Measurements from ENCODE around the gene ALX3. TPM values are rescaled to one million over a fixed set of nuclear protein-coding genes. Genes with fewer than 3 reads are reported as not detected.

Gene ALX3
- total RNA-seq, 1 donor from 2014 or later = 2.8 TPM

- TF ChIP-seq CTCF (IDR thresholded peaks at IDR 0.05; ENCODE audit: unreplicated experiment) = no peak
- Mint-ChIP-seq H3K27me3 (peaks cover 94% of the 10 kb centered on the region), H3K9me3 (ENCODE audit: low read depth) (no peaks in the 10 kb centered on the region), H3K4me1 (ENCODE audit: low read depth) (no peaks in the 10 kb centered on the region), H3K36me3 (ENCODE audit: insufficient read depth) (no peaks in the 10 kb centered on the region), H3K27ac (no peak overlapping the region), H3K4me3 (ENCODE audit: low read depth) (no peak overlapping the region)
- no peak for DNase-seq (ENCODE audit: low spot score, unreplicated experiment)
Observed at GRCh38 chr1:110076789-110077500, 6.5 kb upstream of the ALX3 start.

GRCh38 chr1:110074166-110074565 lies 3.7 kb upstream of the ALX3 start:
- H3K27me3 Mint-ChIP-seq = peaks cover 93% of the 10 kb centered on the region
- H3K4me3 Mint-ChIP-seq (ENCODE audit: low read depth) = no peak overlapping the region
- DNase-seq (ENCODE audit: low spot score, unreplicated experiment) = no peak
- no peaks in the 10 kb centered on the region for H3K9me3 Mint-ChIP-seq (ENCODE audit: low read depth)
- no peak for TF ChIP-seq CTCF (IDR thresholded peaks at IDR 0.05; ENCODE audit: unreplicated experiment)
- H3K36me3 Mint-ChIP-seq (ENCODE audit: insufficient read depth) = no peaks in the 10 kb centered on the region
- no peaks in the 10 kb centered on the region for H3K4me1 Mint-ChIP-seq (ENCODE audit: low read depth)
- H3K27ac Mint-ChIP-seq = no peak overlapping the region

GRCh38 chr1:110070282-110070669 lies 196 bp downstream of the ALX3 start:
- no peak for DNase-seq (ENCODE audit: low spot score, unreplicated experiment)
- H3K36me3 Mint-ChIP-seq (ENCODE audit: insufficient read depth) = no peaks in the 10 kb centered on the region
- H3K27ac Mint-ChIP-seq = no peak overlapping the region
- peaks cover 5% of the 10 kb centered on the region for H3K4me1 Mint-ChIP-seq (ENCODE audit: low read depth)
- peaks cover 92% of the 10 kb centered on the region for H3K27me3 Mint-ChIP-seq
- no peak for TF ChIP-seq CTCF (IDR thresholded peaks at IDR 0.05; ENCODE audit: unreplicated experiment)
- H3K9me3 Mint-ChIP-seq (ENCODE audit: low read depth) = no peaks in the 10 kb centered on the region
- H3K4me3 Mint-ChIP-seq (ENCODE audit: low read depth) = peak overlapping the region; percentile 63

- no peak overlapping the region for H3K27ac Mint-ChIP-seq
- DNase-seq (ENCODE audit: low spot score, unreplicated experiment) = no peak
Observed at GRCh38 chr1:110069404-110070281, 829 bp downstream of the ALX3 start.

More at GRCh38 chr1:110069404-110070281, 829 bp downstream of the ALX3 start:
- Mint-ChIP-seq H3K4me3 (ENCODE audit: low read depth) (peak overlapping the region; percentile 63), H3K27me3 (peaks cover 93% of the 10 kb centered on the region), H3K36me3 (ENCODE audit: insufficient read depth) (no peaks in the 10 kb centered on the region), H3K9me3 (ENCODE audit: low read depth) (no peaks in the 10 kb centered on the region), H3K4me1 (ENCODE audit: low read depth) (peaks cover 5% of the 10 kb centered on the region)
- no peak for TF ChIP-seq CTCF (IDR thresholded peaks at IDR 0.05; ENCODE audit: unreplicated experiment)
